Skeletal muscle tissue (tissue), 4 donors: ENCODE data around the gene KCTD16. TPM values are rescaled to one million over a fixed set of nuclear protein-coding genes. Genes with fewer than 3 reads are reported as not detected.

ENCODE experiments used
- H3K27ac ChIP-seq: one replicate; pipeline ENCODE4 v1.7.0; 2013; ENCODE audit warnings: mild to moderate bottlenecking, low read depth, low read length, inconsistent platforms
- H3K27me3 ChIP-seq, 3 donors: one replicate each; pipeline ENCODE4 v1.7.0; 2013; ENCODE audit warnings: low read length in 3 of 3; ENCODE audit not compliant: control insufficient read depth in 3 of 3, insufficient read depth in 3 of 3
- H3K36me3 ChIP-seq, 3 donors: one replicate each; pipeline ENCODE4 v1.7.0; 2013; ENCODE audit warnings: low read length in 3 of 3; ENCODE audit not compliant: control insufficient read depth in 3 of 3, insufficient read depth in 3 of 3
- H3K4me1 ChIP-seq, 3 donors: one replicate each; pipeline ENCODE4 v1.7.0; 2013; ENCODE audit warnings: low read length in 3 of 3, mild to moderate bottlenecking in 3 of 3; ENCODE audit not compliant: control insufficient read depth in 3 of 3, insufficient read depth in 3 of 3
- H3K4me3 ChIP-seq, 3 donors: one replicate each; pipeline ENCODE4 v1.7.0; 2013; ENCODE audit warnings: low read length in 3 of 3
- H3K9ac ChIP-seq, 3 donors: one replicate each; pipeline ENCODE4 v1.7.0; 2013; ENCODE audit warnings: low read length in 3 of 3, mild to moderate bottlenecking in 3 of 3, moderate library complexity in 2 of 3, low read depth in 1 of 3
- H3K9me3 ChIP-seq, 3 donors: one replicate each; pipeline ENCODE4 v1.7.0; 2013; ENCODE audit warnings: low read length in 3 of 3; ENCODE audit not compliant: control insufficient read depth in 3 of 3
- total RNA-seq: library from RNA; depleted of rRNA; stranded (reverse); fragments of >200 nt; gene quantifications from one replicate; pipeline ENCODE4 v1.2.3, GENCODE V29; 2014
- donor health status: Osteomylitis.

The KCTD16 gene
- total RNA-seq, 1 donor from 2014 or later, result under 0.01 TPM

DNA sequence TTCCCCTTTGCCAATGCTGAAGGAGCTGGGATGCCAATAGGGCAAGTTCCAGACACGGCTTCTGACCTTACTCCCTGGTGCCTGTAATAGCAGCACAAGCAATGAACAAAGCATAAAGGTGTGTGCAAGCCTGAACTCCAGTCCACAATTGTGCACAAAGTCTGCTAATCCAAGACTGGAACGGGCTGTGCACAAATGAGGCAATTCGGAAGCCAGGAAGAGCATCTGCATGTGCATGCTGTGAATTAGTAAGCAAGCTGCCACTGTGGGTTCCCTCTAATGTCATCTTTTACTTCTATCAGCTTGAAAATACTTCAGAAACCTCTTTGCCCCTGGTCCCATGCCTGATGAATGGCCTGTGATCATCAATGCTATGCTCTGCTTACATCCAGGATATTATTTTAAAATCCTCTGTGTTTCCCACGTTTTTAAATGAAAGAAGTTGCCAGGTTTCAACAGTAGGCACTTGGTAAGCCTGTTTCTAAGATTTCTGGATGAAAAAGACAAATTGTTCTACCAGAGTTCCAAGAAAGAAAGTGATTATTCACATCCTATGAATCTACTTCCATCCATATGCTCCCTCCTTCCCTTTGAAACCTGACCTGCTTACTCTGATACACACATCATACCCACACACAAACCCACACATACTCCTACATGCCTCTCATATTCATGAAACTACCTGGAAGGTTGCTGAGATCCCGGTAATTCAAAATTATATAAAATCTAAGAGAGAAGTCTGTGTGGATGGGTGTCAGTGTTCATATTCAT lies 165.7 kb downstream of the KCTD16 start:
- no peaks in the 10 kb centered on the region for H3K27me3 ChIP-seq
- no peaks in the 10 kb centered on the region for H3K4me1 ChIP-seq
- no peak overlapping the region for H3K27ac ChIP-seq
- H3K9ac ChIP-seq, result no peak overlapping the region
- no peaks in the 10 kb centered on the region for H3K36me3 ChIP-seq
- no peaks in the 10 kb centered on the region for H3K9me3 ChIP-seq
- no peak overlapping the region for H3K4me3 ChIP-seq

DNA sequence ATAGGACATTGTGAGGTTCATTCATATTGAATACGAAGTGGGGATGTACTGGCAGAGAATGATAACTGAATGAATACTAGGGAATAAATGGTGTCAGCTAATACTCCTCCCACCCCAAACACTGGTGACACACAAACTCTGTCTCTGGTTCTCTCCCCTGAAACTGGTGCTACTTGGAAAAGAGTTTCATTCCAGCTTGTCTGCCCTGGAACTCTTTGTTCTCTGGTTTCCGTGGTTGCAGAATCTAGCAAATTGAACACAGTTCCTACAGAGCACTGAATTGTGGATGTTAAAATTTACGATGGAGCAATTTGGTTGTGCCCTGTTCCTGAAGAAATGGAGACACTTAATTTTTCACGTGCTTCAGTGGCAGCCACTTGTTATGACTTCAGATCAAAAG lies 181.7 kb downstream of the KCTD16 start:
- no peak overlapping the region for H3K4me3 ChIP-seq
- H3K9me3 ChIP-seq, result no peaks in the 10 kb centered on the region
- H3K27ac ChIP-seq, result no peak overlapping the region
- H3K27me3 ChIP-seq, result no peaks in the 10 kb centered on the region
- no peaks in the 10 kb centered on the region for H3K36me3 ChIP-seq
- H3K4me1 ChIP-seq, result no peaks in the 10 kb centered on the region
- H3K9ac ChIP-seq, result no peak overlapping the region

DNA sequence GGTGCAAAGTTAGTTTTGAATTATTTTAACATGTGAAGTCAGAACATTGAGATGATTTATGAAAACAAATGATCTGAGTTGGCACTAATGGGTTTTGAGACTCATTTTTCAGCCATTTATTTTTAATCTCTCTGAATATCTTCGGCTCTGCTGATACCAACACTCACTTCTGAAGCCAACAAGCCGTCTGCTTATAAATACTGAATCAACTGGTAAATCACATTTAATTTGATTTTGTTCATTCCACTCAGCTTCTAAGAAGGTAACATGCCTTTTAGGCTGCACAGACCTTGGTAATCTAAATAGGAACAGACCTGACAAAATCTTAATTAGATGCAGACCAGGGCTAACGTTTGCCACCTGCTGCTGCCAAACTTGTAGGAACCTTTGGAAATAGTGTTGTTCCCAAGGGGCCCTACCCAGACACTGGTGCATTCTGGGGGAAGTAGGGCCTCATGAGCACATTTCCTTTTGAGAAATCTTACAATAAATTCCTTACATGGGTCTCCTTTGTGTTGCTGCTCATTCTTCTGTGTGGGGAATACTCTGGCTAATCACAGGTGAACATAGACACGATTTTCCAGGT lies 182.2 kb downstream of the KCTD16 start:
- Histone ChIP-seq H3K27ac (no peak overlapping the region), H3K4me3 (no peak overlapping the region), H3K27me3 (no peaks in the 10 kb centered on the region), H3K9ac (no peak overlapping the region), H3K4me1 (no peaks in the 10 kb centered on the region), H3K36me3 (no peaks in the 10 kb centered on the region), H3K9me3 (no peaks in the 10 kb centered on the region)

DNA sequence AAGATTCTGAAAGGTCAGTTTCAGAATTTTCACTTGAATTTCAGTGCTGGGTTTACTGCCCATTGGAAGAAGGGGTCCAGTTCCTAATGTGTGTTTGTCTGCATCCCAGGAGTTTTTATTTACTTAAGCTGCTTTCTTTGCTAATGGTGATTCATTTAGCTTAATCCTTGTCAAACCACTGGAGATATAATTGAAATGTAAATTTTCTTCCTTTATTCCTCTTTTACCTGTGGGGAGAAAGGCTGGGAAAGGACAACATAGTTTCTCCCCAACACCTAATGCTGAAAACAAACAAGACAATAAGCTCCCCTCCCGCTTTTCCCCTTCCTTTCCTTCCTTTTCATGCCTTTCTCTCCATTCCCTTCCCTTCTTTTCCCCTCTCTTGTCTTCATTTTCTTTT lies 185.8 kb downstream of the KCTD16 start:
- Histone ChIP-seq H3K36me3 (no peaks in the 10 kb centered on the region), H3K4me3 (no peak overlapping the region), H3K4me1 (no peaks in the 10 kb centered on the region), H3K27me3 (no peaks in the 10 kb centered on the region), H3K9me3 (no peaks in the 10 kb centered on the region), H3K27ac (no peak overlapping the region), H3K9ac (no peak overlapping the region)

DNA sequence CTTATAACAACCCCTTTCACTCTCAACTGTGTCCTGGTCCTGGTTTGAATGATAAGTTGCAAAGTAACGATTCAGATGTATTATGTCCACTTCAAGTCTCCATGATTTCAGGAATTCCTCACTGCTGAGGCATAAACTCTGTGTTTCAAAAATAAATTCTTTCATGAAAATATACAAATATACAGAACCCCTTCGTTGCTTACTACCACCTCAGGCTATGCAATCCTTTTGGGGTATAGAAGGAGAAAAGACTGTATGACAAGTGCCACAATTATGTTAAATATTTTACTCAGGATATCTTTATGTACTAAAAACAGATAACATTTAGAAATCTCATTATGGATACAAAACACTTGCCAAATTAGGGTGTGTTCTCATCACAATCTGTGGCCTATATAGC lies 190.7 kb downstream of the KCTD16 start:
- H3K27ac ChIP-seq, result no peak overlapping the region
- H3K9me3 ChIP-seq, result no peaks in the 10 kb centered on the region
- no peaks in the 10 kb centered on the region for H3K27me3 ChIP-seq
- no peak overlapping the region for H3K9ac ChIP-seq
- H3K36me3 ChIP-seq, result no peaks in the 10 kb centered on the region
- H3K4me3 ChIP-seq, result no peak overlapping the region
- H3K4me1 ChIP-seq, result no peaks in the 10 kb centered on the region

DNA sequence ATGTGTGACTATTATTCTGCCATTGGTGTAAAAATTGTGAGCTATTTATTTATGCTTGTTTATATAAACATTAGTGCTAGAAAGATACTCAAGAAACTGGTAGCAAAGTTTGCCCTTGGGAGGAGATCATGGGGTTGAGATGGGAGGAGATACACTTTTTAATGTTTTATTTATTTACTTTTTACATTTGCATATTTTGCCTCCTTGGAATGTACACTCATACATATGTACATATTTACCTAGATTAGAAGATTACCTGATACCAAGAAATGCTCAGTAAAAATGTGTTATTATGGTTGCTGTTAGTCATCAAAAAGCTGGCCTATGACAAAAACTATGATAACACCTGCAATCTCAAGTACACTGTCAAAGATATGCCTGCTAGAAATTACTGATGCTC lies 195.2 kb downstream of the KCTD16 start:
- Histone ChIP-seq H3K36me3 (no peaks in the 10 kb centered on the region), H3K27me3 (no peaks in the 10 kb centered on the region), H3K4me1 (no peaks in the 10 kb centered on the region), H3K4me3 (no peak overlapping the region), H3K27ac (no peak overlapping the region), H3K9me3 (no peaks in the 10 kb centered on the region), H3K9ac (no peak overlapping the region)

DNA sequence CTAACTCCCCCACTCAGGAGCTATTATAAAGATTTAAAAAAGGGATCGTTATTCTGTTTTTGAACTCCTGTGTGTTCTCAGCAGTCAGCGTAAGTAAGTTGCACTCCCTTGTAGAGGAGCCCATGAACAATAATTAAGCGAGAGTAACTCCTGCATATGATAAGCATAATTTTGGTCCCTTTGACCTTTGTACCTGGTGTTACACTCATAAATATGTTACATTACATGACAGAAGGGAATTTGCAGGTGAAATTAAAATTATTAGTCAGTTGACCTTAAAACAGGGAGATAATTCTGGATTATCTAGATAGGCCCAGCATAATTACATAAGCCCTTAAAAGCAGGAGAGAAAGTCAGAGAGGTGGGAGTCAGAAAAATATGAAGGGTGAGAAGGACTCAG lies 197.3 kb downstream of the KCTD16 start:
- no peak overlapping the region for H3K27ac ChIP-seq
- no peaks in the 10 kb centered on the region for H3K4me1 ChIP-seq
- no peaks in the 10 kb centered on the region for H3K27me3 ChIP-seq
- no peaks in the 10 kb centered on the region for H3K9me3 ChIP-seq
- no peak overlapping the region for H3K9ac ChIP-seq
- no peaks in the 10 kb centered on the region for H3K36me3 ChIP-seq
- no peak overlapping the region for H3K4me3 ChIP-seq

DNA sequence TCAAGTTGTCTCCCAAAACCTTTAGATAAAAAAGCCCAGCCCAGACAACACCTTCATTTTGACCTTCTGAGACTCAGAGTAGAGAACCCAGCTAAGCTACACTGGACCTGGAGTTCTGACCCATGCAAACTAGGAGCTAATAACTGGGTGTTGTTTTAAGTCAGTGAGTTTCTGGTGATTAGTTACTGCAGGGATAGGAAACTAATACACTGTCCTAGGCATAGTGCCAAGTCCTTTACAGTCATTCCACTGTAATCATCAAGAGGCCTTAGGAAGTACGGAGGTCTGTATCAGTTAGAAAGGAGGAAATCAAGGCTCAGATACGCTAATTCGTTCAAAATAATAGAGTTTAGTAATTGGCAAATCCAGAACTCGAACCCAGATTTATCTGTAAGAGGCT lies 197.9 kb downstream of the KCTD16 start:
- Histone ChIP-seq H3K4me3 (no peak overlapping the region), H3K9me3 (no peaks in the 10 kb centered on the region), H3K9ac (no peak overlapping the region), H3K27me3 (no peaks in the 10 kb centered on the region), H3K4me1 (no peaks in the 10 kb centered on the region), H3K36me3 (no peaks in the 10 kb centered on the region), H3K27ac (no peak overlapping the region)

DNA sequence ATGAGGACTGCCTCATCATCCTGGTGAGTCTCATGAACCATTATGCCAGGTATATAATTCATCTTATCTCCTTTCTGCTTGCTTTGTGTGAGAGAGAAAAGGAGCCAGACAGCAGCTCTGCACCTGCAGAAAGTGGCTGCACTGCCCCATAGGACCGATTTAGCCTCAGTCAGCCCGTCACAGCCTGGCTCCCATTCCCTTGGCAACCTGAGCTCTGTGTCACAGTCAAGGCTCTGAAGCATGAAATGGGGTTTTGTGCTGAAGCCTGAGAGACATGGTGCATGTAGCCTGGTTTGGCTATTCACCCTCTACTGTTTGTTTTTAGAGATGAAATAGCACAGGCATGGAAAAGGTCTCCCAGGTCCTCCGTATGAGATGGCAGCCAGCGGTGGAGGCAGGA lies 198.3 kb downstream of the KCTD16 start:
- Histone ChIP-seq H3K9me3 (no peaks in the 10 kb centered on the region), H3K36me3 (no peaks in the 10 kb centered on the region), H3K4me1 (no peaks in the 10 kb centered on the region), H3K27ac (no peak overlapping the region), H3K4me3 (no peak overlapping the region), H3K9ac (no peak overlapping the region), H3K27me3 (no peaks in the 10 kb centered on the region)

DNA sequence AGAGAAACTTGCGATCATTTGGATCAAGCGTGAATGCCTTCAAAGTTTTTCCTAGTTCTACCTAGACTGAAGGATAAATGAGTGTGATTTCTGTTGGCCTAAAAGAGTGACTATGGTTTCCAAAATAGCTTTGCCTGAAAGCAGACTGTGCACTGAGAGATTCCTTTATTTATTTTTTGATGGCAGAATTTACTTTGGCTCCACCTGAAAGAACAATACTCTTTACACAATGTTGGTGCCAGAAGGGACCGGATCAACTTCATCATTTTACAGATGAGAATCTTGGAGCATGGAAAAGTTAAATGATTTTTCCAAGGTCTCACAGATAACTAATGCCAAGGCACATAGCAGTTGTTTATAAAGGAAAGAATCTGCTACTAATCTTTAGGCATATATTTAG lies 199.6 kb downstream of the KCTD16 start:
- Histone ChIP-seq H3K27ac (no peak overlapping the region), H3K9me3 (no peaks in the 10 kb centered on the region), H3K9ac (no peak overlapping the region), H3K36me3 (no peaks in the 10 kb centered on the region), H3K4me1 (no peaks in the 10 kb centered on the region), H3K4me3 (no peak overlapping the region), H3K27me3 (no peaks in the 10 kb centered on the region)
